Measurements from ENCODE around the gene GATA3.
"Not testable (repeated sequence)": the region's sequence is repeated elsewhere in the genome, so short reads cannot be mapped to it uniquely, and the experiment has no call there.

GATA3 gene

GRCh38 chr10:8054494-8055407, at the start of gene GATA3:
Gene GATA3, plus strand, starts transcription at chr10:8054688. Its CDS starts 968 bp downstream, at chr10:8055656.
- DNase-seq: peak; percentile 89

- DNase-seq: no peak
Observed at GRCh38 chr10:8006274-8006999, 48.1 kb upstream of the GATA3 start.

GRCh38 chr10:8009031-8009430, 45.5 kb upstream of the GATA3 start:
- DNase-seq: no peak

GRCh38 chr10:8013006-8013405, 41.5 kb upstream of the GATA3 start:
- DNase-seq: no peak

- DNase-seq: no peak
Observed at GRCh38 chr10:8013619-8014018, 40.9 kb upstream of the GATA3 start.

GRCh38 chr10:8014649-8015048, 39.8 kb upstream of the GATA3 start:
- no peak for DNase-seq

- DNase-seq: no peak
Observed at GRCh38 chr10:8017277-8017676, 37.2 kb upstream of the GATA3 start.

GRCh38 chr10:8023321-8023720, 31.2 kb upstream of the GATA3 start:
- no peak for DNase-seq

GRCh38 chr10:8023851-8024250, 30.6 kb upstream of the GATA3 start:
- no peak for DNase-seq

- no peak for DNase-seq
Observed at GRCh38 chr10:8026349-8027259, 27.9 kb upstream of the GATA3 start.

- DNase-seq: not testable (repeated sequence)
Observed at GRCh38 chr10:8031211-8031610, 23.3 kb upstream of the GATA3 start.

- no peak for DNase-seq
Observed at GRCh38 chr10:8032558-8032957, 21.9 kb upstream of the GATA3 start.

- DNase-seq: no peak
Observed at GRCh38 chr10:8033812-8034465, 20.5 kb upstream of the GATA3 start.

GRCh38 chr10:8034466-8035005, 20.0 kb upstream of the GATA3 start:
- DNase-seq: no peak

GRCh38 chr10:8035006-8035640, 19.4 kb upstream of the GATA3 start:
- no peak for DNase-seq

- no peak for DNase-seq
Observed at GRCh38 chr10:8035641-8036470, 18.6 kb upstream of the GATA3 start.

GRCh38 chr10:8036506-8037198, 17.8 kb upstream of the GATA3 start:
- DNase-seq: no peak

- no peak for DNase-seq
Observed at GRCh38 chr10:8037199-8037801, 17.2 kb upstream of the GATA3 start.

Data from activated CD4-positive, alpha-beta T cell treated with anti-CD3 and anti-CD28 coated beads, Interleukin-2, amount 50 U/mL, for 16 hours (primary cell).